Renal cortical epithelial cell (primary cell): ENCODE results near the gene SLC17A6. TPM values are rescaled to one million over a fixed set of nuclear protein-coding genes. Genes with fewer than 3 reads are reported as not detected.
A peak's percentile ranks its signal among the peaks of the same experiment; 100 is the strongest.

ENCODE experiments used
- DNase-seq: peaks from one replicate; pipeline ENCODE4 v3.0.0-alpha.2; 2011; ENCODE audit warnings: low read depth
- total RNA-seq: library from RNA; depleted of rRNA; stranded (reverse); fragments of >200 nt; gene quantifications from 2 replicates; pipeline ENCODE4 v1.2.3, GENCODE V29; 2014

Gene SLC17A6
- total RNA-seq, 1 donor from 2014 or later, result not detected

- peak; percentile 2 for DNase-seq
Measured at GRCh38 chr11:22389526-22390282, 51.5 kb downstream of the SLC17A6 start.

- no peak for DNase-seq
Measured at GRCh38 chr11:22390283-22390655, 52.1 kb downstream of the SLC17A6 start.

- no peak for DNase-seq
Measured at GRCh38 chr11:22392561-22392960, 54.4 kb downstream of the SLC17A6 start.

GRCh38 chr11:22405377-22405776 is 67.2 kb downstream of the SLC17A6 start:
- no peak for DNase-seq

GRCh38 chr11:22407267-22407666 is 69.1 kb downstream of the SLC17A6 start:
- no peak for DNase-seq

GRCh38 chr11:22407921-22408320 is 69.7 kb downstream of the SLC17A6 start:
- DNase-seq, result no peak

- no peak for DNase-seq
Measured at GRCh38 chr11:22415476-22415875, 77.3 kb downstream of the SLC17A6 start.

- no peak for DNase-seq
Measured at GRCh38 chr11:22416462-22416861, 78.3 kb downstream of the SLC17A6 start.

- no peak for DNase-seq
Measured at GRCh38 chr11:22426915-22427314, 88.7 kb downstream of the SLC17A6 start.

Other genes with a start within 250 kb of the SLC17A6 start
- 5.8 and 9.0 TPM in 2 replicates for gene ANO5, start 145.3 kb upstream of the SLC17A6 start, total RNA-seq